ENCODE data around the gene MFSD8. TPM values are rescaled to one million over a fixed set of nuclear protein-coding genes. Genes with fewer than 3 reads are reported as not detected.
A peak's percentile ranks its signal among the peaks of the same experiment; 100 is the strongest.
"Not testable (repeated sequence)": the region's sequence is repeated elsewhere in the genome, so short reads cannot be mapped to it uniquely, and the experiment has no call there.

The MFSD8 gene
- 10.9 and 12.5 TPM in 2 replicates for total RNA-seq (2014; rRNA removed; shearing (Covaris generic))
- 5.7 and 7.8 TPM in 2 replicates for polyA plus RNA-seq (2015; cell fraction: cytosol; rRNA removed)
- 34.4 and 35.2 TPM in 2 replicates for polyA plus RNA-seq (2015; cell fraction: nucleus; rRNA removed)

GRCh38 chr4:127965062-127965802 is at the start of gene MFSD8, which contains the start of gene ABHD18:
Gene MFSD8, minus strand, starts transcription at chr4:127965173. Its CDS starts 40 bp downstream, at chr4:127965133.
Gene ABHD18, plus strand, starts transcription at chr4:127965406. Its CDS starts 17,550 bp downstream, at chr4:127982956.
- peak; percentile 98 for DNase-seq (ENCODE audit: low read depth)

GRCh38 chr4:128009428-128009827 is 44.5 kb upstream of the MFSD8 start:
- DNase-seq (ENCODE audit: low read depth), result no peak

GRCh38 chr4:128006592-128006991 is 41.6 kb upstream of the MFSD8 start:
- DNase-seq (ENCODE audit: low read depth), result peak; percentile 40

- DNase-seq (ENCODE audit: low read depth), result peak; percentile 75
These were observed 32.8 kb upstream of the MFSD8 start for GRCh38 chr4:127997534-127998388.

GRCh38 chr4:127996521-127996920 is 31.5 kb upstream of the MFSD8 start:
- not testable (repeated sequence) for DNase-seq (ENCODE audit: low read depth)

- peak; percentile 63 for DNase-seq (ENCODE audit: low read depth)
These were observed 30.8 kb upstream of the MFSD8 start for GRCh38 chr4:127995776-127996175.

GRCh38 chr4:127993151-127993550 is 28.2 kb upstream of the MFSD8 start:
- DNase-seq (ENCODE audit: low read depth), result no peak

GRCh38 chr4:127988638-127989037 is 23.7 kb upstream of the MFSD8 start:
- no peak for DNase-seq (ENCODE audit: low read depth)

- no peak for DNase-seq (ENCODE audit: low read depth)
These were observed 21.0 kb upstream of the MFSD8 start for GRCh38 chr4:127985989-127986388.

- DNase-seq (ENCODE audit: low read depth), result no peak
These were observed 17.5 kb upstream of the MFSD8 start for GRCh38 chr4:127982445-127982844.

GRCh38 chr4:127978930-127979329 is 14.0 kb upstream of the MFSD8 start:
- DNase-seq (ENCODE audit: low read depth), result no peak

GRCh38 chr4:127975121-127975770 is 10.3 kb upstream of the MFSD8 start:
- peak; percentile 38 for DNase-seq (ENCODE audit: low read depth)

- not testable (repeated sequence) for DNase-seq (ENCODE audit: low read depth)
These were observed 6.0 kb upstream of the MFSD8 start for GRCh38 chr4:127970925-127971324.

- no peak for DNase-seq (ENCODE audit: low read depth)
These were observed 3.6 kb upstream of the MFSD8 start for GRCh38 chr4:127968586-127968985.

- no peak for DNase-seq (ENCODE audit: low read depth)
These were observed 2.3 kb upstream of the MFSD8 start for GRCh38 chr4:127967141-127967775.

- DNase-seq (ENCODE audit: low read depth), result peak; percentile 38
These were observed 816 bp upstream of the MFSD8 start for GRCh38 chr4:127965803-127966175.

GRCh38 chr4:127964426-127965061 is 429 bp downstream of the MFSD8 start:
- not testable (repeated sequence) for DNase-seq (ENCODE audit: low read depth)

- not testable (repeated sequence) for DNase-seq (ENCODE audit: low read depth)
These were observed 1.2 kb downstream of the MFSD8 start for GRCh38 chr4:127963633-127964398.

- DNase-seq (ENCODE audit: low read depth), result no peak
These were observed 5.2 kb downstream of the MFSD8 start for GRCh38 chr4:127959794-127960193.

- DNase-seq (ENCODE audit: low read depth), result no peak
These were observed 7.9 kb downstream of the MFSD8 start for GRCh38 chr4:127957105-127957504.
